HG02840 (cell line): ENCODE results near the gene CDK18.

ENCODE experiments used
- ATAC-seq: cut with Tn5 transposase; IDR thresholded peaks from one replicate; pipeline ENCODE4 v1.9.1; 2021; ENCODE audit warnings: mild to moderate bottlenecking, moderate library complexity, moderate number of reproducible peaks; ENCODE audit not compliant: unreplicated experiment, low FRiP score

Gene CDK18

DNA sequence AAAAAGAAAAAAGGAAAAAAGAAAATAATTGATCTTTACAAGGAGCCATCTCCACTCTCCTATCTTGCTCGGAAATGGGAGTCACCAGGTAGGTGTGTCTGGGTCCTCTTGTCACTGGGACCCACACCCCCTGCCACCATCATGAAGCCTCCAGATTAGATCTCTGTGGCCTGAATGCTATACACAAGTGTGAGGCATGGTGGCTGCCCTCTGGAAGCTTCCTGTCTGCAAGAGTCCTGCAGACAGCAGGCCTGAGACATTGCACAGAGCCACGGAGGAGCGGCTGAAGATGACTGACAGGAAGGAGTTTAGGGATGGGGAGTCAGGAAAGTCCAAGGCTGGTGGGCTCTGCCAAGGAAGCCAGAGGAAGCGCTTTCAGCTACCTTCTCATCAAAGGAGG, 16.2 kb downstream of the CDK18 start:
- no peak for ATAC-seq

DNA sequence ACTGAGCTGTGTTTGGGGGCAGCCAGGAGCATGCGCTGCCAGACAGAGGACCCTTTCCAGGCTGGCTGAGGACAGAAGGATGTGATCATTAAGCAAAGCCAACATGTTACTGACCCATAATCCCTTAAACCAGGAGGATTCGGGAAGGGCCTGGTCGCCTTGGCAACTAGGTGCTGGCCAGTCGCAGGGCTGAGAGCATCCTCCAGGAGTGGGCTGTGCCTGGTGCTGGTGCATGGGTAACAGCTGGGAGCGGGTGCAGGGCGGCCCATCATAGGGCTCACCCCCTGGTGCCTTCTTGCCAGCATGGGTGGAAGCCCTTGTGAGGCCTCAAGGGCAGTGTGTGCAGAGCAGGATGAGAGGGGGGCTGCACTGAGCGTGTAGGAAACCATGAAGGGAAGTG, 17.2 kb downstream of the CDK18 start:
- no peak for ATAC-seq

DNA sequence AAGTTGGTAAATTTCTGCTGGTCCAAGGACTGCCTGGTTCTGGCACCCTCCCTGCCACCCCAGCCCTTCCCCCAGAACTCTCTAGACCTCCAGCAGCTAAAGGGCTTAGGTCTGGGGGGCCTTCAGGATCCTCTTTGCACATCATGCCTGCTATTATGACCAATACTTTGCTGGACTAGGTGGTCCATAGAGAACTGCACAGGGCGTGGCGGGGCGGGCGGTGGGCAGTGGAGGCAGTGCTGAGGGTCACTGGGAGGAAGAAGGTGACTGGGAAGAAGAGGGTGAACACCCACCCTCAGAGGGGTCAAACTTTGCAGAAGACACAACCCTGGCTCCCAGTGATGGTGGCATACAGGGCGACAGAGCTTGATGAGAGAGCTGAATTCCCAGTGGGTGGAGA, 18.2 kb downstream of the CDK18 start:
- no peak for ATAC-seq

DNA sequence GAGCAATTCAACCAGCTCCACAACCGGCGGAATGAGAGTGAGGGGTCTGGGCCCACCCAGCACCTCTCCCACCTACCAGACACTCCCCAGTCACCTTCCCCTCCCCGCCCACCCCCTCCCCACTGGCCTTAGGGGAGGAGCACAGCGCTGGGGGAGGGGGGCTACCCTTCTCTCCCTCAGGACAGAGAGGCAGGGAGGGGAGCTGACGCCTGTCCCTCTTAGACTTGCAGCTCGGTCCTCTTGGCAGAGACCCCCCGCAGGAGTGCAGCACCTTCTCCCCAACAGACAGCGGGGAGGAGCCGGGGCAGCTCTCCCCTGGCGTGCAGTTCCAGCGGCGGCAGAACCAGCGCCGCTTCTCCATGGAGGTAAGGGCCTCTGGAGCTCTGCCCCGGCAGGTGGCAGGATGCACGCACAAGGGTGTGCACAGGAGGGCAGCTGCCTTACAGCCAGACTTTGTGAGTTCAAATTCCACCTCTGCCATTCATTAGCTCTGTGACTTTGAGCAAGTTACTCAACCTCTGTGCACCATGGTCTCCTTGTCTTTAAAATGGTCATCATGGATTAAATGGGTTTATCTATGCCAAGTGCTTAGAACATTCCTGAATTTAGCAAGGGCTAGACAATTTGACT, 18.9 kb downstream of the CDK18 start:
- no peak for ATAC-seq

DNA sequence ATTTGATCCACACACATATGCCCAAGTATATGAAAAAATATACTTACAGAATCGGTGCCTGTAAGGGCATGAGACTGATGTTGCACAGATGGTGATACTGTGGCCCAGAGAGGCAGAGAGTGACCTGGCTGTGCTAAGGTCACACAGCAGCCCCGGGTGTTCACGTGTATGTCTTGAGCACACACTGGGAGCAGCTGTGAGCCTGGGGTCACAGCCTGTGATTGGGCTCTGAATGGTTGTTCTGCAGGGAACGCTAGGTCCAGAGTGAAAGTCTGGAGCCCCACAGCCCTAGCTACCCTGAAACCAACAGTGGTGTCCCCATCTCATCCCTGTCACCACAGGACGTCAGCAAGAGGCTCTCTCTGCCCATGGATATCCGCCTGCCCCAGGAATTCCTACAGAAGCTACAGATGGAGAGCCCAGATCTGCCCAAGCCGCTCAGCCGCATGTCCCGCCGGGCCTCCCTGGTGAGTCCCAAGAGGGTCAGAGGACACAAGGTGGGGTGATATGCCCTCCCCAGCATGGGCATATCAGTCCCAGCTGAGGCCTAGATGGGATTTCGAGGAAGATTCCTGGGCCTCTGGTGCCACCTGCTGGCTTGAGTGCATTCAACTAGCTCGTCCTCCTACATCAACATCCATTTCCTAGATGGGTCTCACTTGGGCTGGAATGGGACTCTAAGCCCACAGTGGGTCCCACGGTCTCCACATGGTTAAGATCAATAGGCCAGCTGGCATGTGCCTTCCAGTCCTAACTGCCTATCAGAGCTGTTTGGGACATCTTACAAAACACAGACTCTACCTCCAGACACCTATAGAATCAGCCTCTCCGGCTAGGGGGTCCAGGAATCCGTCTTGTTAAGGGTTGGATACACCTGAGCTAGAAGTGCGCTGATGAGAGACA, 19.7 kb downstream of the CDK18 start:
- no peak for ATAC-seq

DNA sequence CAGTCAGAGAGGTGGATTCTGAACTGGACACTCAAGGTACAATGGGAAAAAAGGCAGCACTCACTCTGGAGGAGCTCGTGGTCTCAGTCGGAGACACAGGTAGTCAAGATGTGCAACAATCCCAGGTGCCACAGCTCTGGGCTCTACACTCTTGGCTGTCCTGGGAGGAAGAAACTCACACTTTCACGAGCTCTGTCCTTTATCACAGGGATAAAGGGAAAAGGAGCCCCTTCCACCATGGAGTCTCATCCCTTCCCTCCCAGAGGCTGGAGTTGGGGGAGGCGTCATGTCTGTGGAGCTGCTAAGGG, 20.3 kb downstream of the CDK18 start:
- ATAC-seq = no peak

DNA sequence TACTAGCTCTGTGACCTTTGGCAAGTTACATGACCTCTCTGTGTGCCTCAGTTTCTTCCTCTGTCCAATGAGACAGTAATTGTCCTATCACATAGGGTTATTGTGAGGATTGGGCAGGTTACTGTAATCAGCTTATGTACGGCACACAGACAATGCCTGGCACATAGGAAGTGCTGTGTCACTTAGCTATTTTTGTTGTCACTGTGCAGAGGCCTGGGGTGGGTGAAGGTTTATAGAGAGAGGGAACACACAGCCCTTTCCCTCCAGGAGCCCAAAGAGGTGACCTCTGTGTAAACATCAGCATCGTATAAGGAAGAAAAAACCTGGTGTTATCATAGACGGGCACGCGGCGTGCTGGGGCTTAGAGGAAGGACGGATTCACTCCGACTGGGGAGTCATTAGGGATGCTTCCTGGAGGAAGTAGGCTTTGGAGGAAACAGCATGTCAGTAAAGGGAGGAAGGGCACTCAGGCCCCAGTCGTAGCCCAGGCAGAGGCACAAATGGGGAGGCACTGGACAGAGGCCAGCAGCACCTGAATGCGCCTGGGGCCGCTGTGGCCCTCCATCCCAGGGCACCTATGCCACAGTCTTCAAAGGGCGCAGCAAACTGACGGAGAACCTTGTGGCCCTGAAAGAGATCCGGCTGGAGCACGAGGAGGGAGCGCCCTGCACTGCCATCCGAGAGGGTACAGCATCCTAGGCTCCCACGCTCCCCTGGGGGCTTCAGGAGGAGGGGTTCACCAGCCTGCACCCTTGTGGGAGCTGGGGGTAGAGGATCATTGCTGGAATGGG, 21.2 kb downstream of the CDK18 start:
- no peak for ATAC-seq

DNA sequence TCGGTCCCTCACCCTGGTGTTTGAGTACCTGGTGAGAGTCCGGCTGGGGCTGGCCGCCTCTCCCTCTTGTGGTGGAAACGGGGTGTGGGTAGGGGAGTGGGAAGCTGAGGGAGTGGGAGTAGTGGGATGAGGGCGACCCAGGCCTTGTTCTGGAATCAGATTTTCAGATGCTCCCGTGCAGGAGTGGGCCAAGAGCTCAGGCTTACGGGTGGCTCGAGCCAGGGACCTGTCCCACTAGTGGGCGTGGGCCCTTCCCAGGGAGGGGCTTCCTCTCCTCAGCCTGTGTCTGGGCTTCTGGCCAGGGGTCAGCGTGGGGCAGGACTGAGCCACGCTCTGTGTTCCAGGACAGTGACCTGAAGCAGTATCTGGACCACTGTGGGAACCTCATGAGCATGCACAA, 22.0 kb downstream of the CDK18 start:
- no peak for ATAC-seq

DNA sequence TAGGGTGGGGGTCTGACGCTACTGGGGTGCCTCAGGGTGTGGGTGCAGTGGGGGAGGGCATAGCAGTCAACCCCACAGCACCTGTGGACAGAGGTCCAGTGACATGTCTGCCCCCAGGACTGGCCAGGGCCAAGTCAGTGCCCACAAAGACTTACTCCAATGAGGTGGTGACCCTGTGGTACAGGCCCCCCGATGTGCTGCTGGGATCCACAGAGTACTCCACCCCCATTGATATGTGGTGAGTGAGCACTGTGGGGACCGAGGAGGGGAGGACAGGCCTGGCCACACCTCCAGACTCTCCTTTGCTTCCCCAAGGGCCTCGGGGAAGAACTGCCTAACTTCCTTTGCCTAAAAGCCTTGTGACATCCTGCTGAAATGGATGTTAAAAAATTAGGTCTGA, 23.5 kb downstream of the CDK18 start:
- no peak for ATAC-seq

DNA sequence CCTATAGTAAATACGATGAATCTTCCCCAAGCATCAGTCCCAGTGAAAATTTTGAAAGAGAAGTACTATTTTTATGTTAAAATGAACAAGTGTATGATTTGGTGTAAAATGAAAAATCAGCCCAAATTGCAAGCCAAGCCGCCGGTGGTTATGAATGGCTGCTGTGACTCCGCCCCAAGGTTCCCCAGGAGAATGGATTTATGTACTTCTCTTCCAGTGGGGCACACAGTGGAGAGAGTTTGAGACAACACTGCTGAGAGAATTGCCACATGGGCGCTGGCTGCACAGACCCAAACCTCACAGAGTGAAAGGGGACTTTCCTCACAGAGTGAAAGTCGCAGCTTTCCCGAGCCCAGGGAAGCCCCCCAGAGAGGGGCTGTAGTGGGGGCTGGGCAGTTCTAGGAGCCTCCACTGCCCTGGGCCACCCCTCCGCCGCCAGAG, 24.0 kb downstream of the CDK18 start:
- ATAC-seq = no peak

DNA sequence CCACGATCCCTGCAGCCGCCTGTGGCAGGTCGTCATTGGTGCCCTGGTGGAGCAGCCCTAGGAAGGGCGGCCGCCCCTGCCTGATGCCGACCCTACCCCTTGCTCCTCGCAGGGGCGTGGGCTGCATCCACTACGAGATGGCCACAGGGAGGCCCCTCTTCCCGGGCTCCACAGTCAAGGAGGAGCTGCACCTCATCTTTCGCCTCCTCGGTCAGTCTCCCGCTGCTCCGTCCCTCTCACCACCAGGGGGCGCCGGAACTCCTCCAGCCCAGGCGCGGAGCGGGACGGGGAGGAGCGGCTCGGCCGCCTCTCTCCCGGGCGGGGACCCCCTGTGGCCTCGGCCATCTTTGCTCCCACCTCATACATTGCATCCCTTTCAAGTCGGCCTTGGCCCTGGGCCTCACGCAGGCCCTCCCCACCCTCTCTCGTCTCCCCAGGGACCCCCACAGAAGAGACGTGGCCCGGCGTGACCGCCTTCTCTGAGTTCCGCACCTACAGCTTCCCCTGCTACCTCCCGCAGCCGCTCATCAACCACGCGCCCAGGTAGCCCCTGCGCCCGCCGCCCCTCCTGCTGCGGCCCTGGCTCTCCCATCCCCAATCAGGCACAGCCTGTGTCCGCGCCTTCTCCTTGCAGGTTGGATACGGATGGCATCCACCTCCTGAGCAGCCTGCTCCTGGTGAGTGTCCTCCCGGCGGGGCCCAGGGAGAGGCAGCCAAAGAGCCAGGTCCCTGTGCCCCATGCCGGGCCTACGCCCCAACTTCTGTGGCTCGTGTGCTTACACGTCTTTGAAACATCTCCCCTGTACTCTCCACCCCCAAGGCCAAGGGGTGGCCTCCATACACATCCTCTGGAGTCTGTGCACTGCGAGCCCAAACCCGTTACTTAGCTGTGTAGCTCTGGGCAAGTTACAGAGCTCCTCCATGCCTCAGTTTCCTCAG, 24.7 kb downstream of the CDK18 start:
- no peak for ATAC-seq

DNA sequence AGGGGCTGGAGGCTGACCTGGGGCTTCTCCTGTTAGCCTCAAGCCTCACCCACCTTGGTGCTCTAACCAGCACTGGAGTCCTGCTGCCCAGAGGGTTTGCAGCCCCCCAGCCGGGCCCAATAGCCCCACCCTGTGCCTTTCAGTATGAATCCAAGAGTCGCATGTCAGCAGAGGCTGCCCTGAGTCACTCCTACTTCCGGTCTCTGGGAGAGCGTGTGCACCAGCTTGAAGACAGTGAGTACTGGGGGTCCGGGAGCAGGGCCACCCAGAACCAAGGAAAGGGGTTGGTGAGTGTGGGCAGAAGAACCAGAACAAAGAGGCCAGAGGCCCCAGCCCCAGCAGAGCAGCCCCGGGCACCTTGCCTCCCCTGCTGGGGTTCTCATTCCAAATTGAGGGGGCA, 25.6 kb downstream of the CDK18 start:
- ATAC-seq = no peak

DNA sequence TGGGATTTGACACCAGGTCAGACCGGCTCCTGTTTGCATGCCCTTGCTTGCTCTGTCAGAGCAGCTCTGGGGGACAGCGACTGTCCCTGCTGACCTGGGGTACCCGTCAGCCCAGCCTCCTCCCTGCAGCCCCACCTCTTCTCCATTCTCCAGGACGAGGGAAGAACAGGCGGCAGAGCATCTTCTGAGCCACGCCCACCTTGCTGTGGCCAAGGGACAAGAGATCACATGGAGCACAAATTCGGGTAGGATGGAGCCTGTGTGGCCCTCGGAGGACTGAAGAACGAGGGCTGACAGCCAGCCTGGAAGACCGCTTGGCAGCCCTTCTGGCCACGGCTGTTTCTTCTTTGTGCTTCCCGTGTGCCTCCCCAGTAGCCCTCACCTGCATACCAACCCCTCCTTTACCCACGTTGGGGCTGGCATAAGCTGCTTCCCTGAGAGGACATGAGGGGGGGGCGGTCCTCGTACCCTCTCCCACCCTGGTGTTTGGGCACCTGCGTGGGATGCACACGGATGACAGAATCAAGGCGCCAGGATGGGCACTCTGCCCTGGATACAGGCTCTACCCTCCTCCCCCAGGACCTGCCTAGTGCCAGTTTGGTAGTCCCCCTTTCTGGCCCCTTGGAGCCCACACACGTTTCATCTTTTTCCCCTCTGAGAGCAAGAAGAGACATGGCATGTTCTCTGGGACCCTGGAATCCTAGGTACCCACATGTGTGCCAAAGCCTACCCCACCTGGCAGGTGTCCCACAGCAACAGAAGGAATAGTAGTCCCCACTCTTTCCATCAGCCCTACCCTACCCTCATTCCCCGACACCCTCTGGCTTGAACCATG, 26.9 kb downstream of the CDK18 start:
- no peak for ATAC-seq

DNA sequence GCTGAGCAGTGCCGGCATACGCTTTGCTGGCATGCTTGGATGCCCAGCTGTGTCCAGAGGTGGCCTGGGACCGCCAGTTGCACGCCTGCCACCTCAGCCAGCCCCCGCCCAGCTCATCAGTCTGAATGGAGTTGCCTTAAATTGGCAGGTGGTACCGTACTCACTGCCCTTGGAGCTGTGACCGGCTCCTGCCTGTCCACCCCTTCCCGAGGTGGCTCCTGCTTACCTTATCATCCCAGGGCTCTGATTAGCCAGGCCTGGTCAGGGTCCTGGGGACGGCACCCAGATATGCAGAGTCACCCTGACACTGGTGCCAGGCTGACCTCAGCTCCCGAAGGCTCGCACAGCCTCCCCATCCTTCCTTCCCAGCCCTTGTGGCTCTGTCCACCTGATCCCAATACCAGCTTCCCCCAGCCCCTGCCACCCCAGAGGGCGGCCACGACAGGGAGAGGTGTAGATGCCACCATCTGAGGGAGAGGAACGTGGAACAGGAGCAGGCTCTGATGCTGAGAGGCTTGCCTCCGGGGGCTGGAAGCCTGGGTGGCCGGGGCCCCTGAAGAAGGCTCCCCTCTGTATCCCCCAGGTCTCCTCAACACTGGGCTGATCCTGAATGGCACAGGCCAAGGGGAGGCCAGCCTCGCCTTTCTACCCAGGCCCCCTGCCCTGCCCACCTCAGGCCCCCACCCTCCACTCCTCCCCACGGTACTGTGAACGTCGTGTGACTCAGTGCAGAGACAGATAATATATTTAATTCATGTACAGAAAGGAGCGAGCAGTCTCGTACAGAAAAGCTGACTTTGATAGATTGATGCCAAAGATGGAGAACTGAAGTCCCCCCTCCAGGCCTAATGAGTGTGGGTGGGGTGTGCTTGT, 27.8 kb downstream of the CDK18 start:
- ATAC-seq = no peak

DNA sequence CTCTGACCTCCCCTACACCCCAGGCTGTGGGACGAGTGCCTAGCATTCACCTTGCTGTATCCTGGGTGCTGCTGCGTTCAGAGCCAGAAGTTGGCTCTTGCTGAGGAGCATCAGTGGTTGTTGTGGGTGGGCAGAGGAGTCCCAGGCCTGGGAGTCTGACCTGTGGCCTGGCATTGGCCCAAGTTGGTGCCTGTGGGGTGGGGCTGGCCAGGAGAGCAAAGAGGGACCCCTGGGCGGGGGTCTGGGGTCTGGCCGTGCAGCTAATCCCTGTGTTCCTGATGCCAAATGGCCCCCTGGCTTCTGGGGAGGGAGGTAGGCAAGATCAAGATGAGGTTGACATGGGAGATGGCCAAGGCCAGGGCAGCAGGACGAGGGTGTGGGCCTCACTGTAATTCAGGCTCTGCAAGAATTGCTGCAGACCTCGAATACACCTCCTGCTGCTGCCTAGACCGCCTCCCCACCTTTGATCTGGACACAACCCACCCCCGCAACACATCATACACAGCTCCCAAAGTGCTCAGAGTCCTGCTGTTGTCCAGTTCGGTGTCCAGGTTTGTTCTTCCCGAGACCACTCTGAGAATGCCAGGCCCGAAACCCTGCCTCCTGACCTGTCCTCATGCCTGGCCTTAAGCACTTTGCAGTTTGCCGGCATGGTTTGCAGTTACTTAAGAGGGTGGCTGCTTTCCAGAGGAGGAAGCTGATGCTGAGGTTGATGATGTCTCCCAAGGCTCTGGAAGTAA, 28.7 kb downstream of the CDK18 start:
- no peak for ATAC-seq

DNA sequence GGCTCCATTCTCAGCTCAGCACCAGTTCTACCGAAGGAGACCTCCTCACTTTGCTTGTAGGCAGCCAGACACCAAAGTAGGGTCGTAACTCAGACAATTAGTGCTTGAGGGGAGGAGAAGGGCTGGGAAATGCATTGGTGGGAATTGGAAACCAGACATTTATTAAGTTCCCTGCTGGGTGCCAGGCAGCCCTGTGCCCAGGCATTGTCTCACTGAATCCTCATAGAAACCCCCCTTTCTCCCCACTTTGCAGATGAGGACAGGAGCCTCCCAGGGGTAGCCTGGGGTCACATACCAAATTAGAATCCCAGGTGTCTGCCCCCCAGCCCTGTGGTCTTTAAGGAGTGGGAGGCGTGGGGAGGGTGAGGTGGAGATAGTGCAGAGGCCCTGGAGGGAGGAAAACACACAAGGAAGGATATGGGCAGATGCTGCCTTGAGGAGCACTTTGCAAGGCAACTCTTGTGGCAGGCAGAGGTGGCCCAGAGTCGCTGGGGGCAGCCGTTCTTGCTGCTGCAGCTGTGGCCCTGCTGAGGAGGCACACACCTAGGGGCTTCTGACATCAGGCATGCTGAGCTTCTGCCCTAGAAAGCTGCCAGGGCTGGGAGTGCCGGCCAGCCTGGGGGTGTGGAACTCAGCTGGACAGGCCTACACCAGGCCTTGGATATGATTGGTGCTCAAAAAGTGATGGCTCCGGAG, 29.4 kb downstream of the CDK18 start:
- ATAC-seq = no peak

DNA sequence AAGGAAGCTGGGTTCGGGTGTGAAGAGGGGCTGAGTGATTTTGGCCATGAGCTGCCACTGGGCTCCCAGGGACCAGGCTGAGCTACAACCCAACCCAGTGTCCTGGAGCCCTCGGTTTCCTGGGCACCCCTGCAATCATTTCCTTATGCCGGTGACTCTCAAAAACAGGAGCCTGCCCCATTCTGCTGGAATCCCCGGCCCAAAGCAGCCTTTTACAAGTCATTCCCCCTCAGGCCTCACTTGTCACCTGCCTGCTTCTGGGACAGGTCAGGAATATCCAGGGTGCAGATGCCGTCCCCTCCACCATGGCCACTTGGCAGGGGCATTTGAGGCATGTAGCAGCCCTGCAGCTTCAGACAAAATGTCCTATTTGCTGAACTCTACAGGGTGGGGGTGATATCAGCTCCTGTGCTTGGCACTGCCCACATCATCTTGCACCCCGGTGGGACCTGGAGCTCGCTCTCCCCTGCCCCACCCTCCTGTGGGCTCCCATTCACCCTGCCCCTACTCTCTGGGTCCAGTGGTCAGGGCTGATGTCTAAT, 30.0 kb downstream of the CDK18 start:
- no peak for ATAC-seq
